Heart right ventricle (tissue), 16 donors: ENCODE results near the gene DGLUCY. TPM values are rescaled to one million over a fixed set of nuclear protein-coding genes. Genes with fewer than 3 reads are reported as not detected.
A peak's percentile ranks its signal among the peaks of the same experiment; 100 is the strongest.

ENCODE experiments used
- ATAC-seq, 8 donors: fragments of 200-7000 bp; cut with Tn5 transposase; one replicate each; pipeline ENCODE4 v1.9.1; 2020; ENCODE audit warnings: mild to moderate bottlenecking in 8 of 8, moderate library complexity in 8 of 8, moderate number of reproducible peaks in 1 of 8
- DNase-seq, 2 donors: peaks; one replicate each; pipeline ENCODE4 v3.0.0-alpha.2; 2020
- H3K27ac ChIP-seq, 10 donors: fragments of 200-600 bp; sonication (generic) in 2 of 10; one replicate each; pipeline versions ENCODE4 v1.5.0 to v1.8.0; 2020 to 2022; ENCODE audit warnings: mild to moderate bottlenecking in 3 of 10
- H3K27me3 ChIP-seq, 7 donors: fragments of 200-600 bp; one replicate each; pipeline ENCODE4 v1.8.0; 2021 to 2022; ENCODE audit warnings: mild to moderate bottlenecking in 2 of 7
- H3K36me3 ChIP-seq, 9 donors: fragments of 200-600 bp; sonication (generic) in 1 of 9; one replicate each; pipeline versions ENCODE4 v1.5.0 to v1.8.0; 2020 to 2022; ENCODE audit warnings: mild to moderate bottlenecking in 2 of 9
- H3K4me1 ChIP-seq, 9 donors: fragments of 200-600 bp; sonication (generic) in 1 of 9; one replicate each; pipeline versions ENCODE4 v1.5.0 to v1.8.0; 2020 to 2022; ENCODE audit warnings: mild to moderate bottlenecking in 4 of 9
- H3K4me3 ChIP-seq, 10 donors: fragments of 200-600 bp; sonication (generic) in 2 of 10; one replicate each; pipeline versions ENCODE4 v1.5.0 to v1.8.0; 2020 to 2022; ENCODE audit warnings: mild to moderate bottlenecking in 7 of 10, moderate library complexity in 2 of 10
- H3K9me3 ChIP-seq, 11 donors: fragments of 200-600 bp in 10 of 11; sonication (generic) in 2 of 11; one replicate each; pipeline versions ENCODE4 v1.5.0 to v1.8.0; 2013 to 2022; ENCODE audit warnings: mild to moderate bottlenecking in 2 of 11, control low read depth in 1 of 11, moderate library complexity in 1 of 11
- WGBS, 2 donors: extraction: QIAGEN DNeasy Blood & Tissue Kit; methylation state at CpG; one replicate each; pipeline ENCODE4 v1.1.7; 2013; ENCODE audit warnings: inconsistent platforms in 1 of 2; 5-methylcytosine and 5-hydroxymethylcytosine counted together
- intact Hi-C, 10 donors: fragments of 100-400 bp; cut with DNase I; formaldehyde crosslinking; loops; one replicate each; pipeline versions ENCODE4 v1.11.1 to v1.14.2; 2022
- polyA plus RNA-seq, 2 donors: library from polyadenylated mRNA; stranded (reverse); fragments of 200-250 nt; gene quantifications; one replicate each; pipeline ENCODE4 v1.2.3, GENCODE V29; 2013
- total RNA-seq, 10 donors: library from RNA; stranded (reverse); fragmentation: NEBNext Ultra II Directional in 3 of 10; extraction: Animal tissue kit (Norgen Biotek cat#: 25700) in 3 of 10; gene quantifications; one replicate each; pipeline versions ENCODE4 v1.2.1 to v1.2.4, GENCODE V29; 2021 to 2023
- TF ChIP-seq, protein P1 (sequence below), 9 donors: fragments of 200-600 bp; sonication (generic) in 2 of 9; IDR thresholded peaks; one replicate each; pipeline versions ENCODE4 v1.5.0 to v1.8.0; 2021 to 2022; ENCODE audit warnings: antibody characterized with exemption in 9 of 9, mild to moderate bottlenecking in 5 of 9, moderate library complexity in 1 of 9
- donor health status: Arrhythmogenic right ventricular cardiomyopathy.
- donor health status: ischemic (EF 13 %, LVEDD 7.1; RV severe dilation, severe dysfunction).
- donor health status: healthy with polysubstance abuse.
- donor health status: DM: no; HTN: yes; CAD: no.
- donor health status: DM: no; HTN: no; CAD: no.
- donor health status: ischemic (EF 25% LVEDD 6.9; RV normal size, moderate dysfunction).
- donor health status: ischemic (EF 25% LVEDD 5.7; RV mildly dilated, moderate dysfunction).
- donor health status: healthy.
- donor health status: DM: yes; HTN: yes; CAD: no.
- donor health status: Ischemic cardiomyopathy.
- donor health status: ischemic (EF 35%, LVEDD 5.7; RV mildly dilated, moderate dysfunction).
- donor health status: nonischemic (EF 11% LVEDD 7.7; RV severe dilation, severe dysfunction).
- donor health status: DM: yes; HTN: yes; CAD: no.
- donor health status: PGD.
- donor health status: ischemic (EF 29% LVEDD 5.4; RV normal size, mild dysfunction).
- donor health status: nonischemic (EF 23%, LVEDD 6.1; RV moderate dilation, normal function).

The DGLUCY gene
- total and polyA plus RNA-seq, 12 donors: 43.5 to 270 (median 201) TPM

DNA sequence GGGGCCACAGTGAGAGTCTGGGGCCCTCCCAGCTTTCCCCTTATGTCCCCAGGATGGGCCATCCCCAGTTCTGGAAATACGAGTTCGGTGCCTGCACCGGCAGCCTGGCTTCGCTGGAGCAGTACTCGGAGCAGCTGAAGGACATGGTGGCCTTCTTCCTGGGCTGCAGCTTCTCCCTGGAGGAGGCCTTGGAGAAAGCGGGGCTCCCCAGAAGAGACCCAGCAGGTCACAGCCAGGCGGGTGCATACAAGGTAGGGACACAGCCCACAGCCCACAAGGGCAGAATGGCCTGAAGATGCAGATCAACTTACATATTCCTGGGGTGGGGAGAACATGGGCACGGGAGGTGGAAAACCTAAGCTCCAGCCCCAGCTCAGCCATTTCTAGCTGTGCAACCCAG lies 56.1 kb downstream of the DGLUCY start:
- intact Hi-C loops: loop anchor here in 8 of 10 donors (5.0 to 10.0 kb wide), 7 partner anchors 33 to 268 kb away; partner anchors contain the start of genes CCDC88C (in 1 of the 8) and RPS6KA5 (in 1 of the 8)
- Histone ChIP-seq H3K9me3 (no peaks in the 10 kb centered on the region), H3K4me3 (no peak overlapping the region), H3K36me3 (peaks cover 0 to 96% (median 32%) of the 10 kb centered on the region in 9 donors), H3K27me3 (no peaks in the 10 kb centered on the region), H3K4me1 (peaks cover 13 to 61% (median 32%) of the 10 kb centered on the region in 9 donors), H3K27ac (peak overlapping the region in 9 of 10 donors; percentile 40 to 84 (median 71))
- DNase-seq (no peak), ATAC-seq (no peak)
- TF ChIP-seq, protein P1, sequence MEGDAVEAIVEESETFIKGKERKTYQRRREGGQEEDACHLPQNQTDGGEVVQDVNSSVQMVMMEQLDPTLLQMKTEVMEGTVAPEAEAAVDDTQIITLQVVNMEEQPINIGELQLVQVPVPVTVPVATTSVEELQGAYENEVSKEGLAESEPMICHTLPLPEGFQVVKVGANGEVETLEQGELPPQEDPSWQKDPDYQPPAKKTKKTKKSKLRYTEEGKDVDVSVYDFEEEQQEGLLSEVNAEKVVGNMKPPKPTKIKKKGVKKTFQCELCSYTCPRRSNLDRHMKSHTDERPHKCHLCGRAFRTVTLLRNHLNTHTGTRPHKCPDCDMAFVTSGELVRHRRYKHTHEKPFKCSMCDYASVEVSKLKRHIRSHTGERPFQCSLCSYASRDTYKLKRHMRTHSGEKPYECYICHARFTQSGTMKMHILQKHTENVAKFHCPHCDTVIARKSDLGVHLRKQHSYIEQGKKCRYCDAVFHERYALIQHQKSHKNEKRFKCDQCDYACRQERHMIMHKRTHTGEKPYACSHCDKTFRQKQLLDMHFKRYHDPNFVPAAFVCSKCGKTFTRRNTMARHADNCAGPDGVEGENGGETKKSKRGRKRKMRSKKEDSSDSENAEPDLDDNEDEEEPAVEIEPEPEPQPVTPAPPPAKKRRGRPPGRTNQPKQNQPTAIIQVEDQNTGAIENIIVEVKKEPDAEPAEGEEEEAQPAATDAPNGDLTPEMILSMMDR (IDR thresholded peaks at IDR 0.05): no peak
- WGBS, 2 donors: 93 to 95% methylated on average over 8 of the region's 8 CpGs

DNA sequence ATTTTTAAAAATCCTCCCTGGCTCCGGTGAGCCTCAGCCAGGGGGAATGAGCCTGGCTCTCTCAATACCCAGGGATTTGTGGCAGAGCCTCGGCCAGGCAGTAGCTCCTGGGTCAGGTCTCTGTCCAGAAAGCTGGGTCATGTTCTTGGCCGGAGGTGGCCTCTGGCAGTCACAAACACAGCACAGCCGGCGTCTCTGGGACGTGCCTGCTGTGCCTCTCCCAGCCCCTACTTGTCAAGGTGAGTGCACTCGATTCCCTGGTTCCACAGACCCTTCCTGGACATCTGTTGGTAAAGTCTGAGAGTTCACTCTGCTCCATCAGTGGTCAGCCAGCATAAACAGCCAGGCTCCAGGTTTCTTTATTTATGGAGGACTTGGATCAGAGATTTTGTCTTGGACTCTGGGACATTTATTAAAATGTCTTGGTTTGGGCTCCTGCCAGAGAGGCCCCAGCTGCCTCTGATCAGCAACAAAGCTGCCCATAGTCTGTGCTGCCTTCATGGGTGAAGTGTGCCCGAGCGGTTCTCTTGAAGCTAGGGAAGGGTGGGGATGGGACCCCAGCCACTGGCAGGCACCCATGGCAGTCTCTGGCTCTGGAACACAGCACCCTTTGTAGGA lies 56.7 kb downstream of the DGLUCY start:
- peaks cover 13 to 55% (median 32%) of the 10 kb centered on the region in 9 donors for H3K4me1 ChIP-seq
- intact Hi-C loops: loop anchor here in 8 of 10 donors (5.0 to 10.0 kb wide), 7 partner anchors 33 to 268 kb away; partner anchors contain the start of genes CCDC88C (in 1 of the 8) and RPS6KA5 (in 1 of the 8)
- no peaks in the 10 kb centered on the region for H3K9me3 ChIP-seq
- DNase-seq (peak in 1 of 2 donors; percentile 48), ATAC-seq (peak in 7 of 8 donors; percentile 21 to 49 (median 37))
- TF ChIP-seq, protein P1 (IDR thresholded peaks at IDR 0.05): no peak
- H3K27me3 ChIP-seq: no peaks in the 10 kb centered on the region
- WGBS, 2 donors: 37 to 47% methylated on average over 9 of the region's 9 CpGs
- peak overlapping the region; percentile 7 to 84 (median 69) for H3K27ac ChIP-seq
- no peak overlapping the region for H3K4me3 ChIP-seq
- peaks cover 0 to 96% (median 32%) of the 10 kb centered on the region in 9 donors for H3K36me3 ChIP-seq

DNA sequence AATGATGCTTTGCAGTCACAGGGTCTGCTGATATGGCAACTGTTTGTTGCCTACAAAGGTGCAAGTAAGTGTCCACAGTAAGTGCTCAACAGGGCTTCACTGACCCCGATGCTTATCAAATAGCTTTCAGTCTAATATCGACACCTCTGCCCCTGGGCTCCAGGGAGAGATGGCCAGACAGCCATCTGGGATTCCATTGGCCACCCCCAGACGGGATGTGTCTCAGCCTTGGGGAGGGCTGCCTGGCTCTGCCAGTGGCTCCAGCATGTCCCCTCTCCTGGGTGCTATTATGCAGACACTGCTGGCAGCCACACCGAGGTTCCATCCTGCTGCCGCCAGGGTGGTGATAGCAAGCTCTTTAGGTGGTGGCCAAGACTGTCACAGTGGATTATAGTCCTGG lies 57.4 kb downstream of the DGLUCY start:
- Histone ChIP-seq H3K27me3 (no peaks in the 10 kb centered on the region), H3K4me3 (no peak overlapping the region), H3K36me3 (peaks cover 0 to 96% (median 33%) of the 10 kb centered on the region in 9 donors), H3K9me3 (no peaks in the 10 kb centered on the region), H3K27ac (peak overlapping the region in 9 of 10 donors; percentile 40 to 84 (median 71)), H3K4me1 (peaks cover 13 to 51% (median 32%) of the 10 kb centered on the region in 9 donors)
- peak; percentile 46 to 91 (median 83) for ATAC-seq
- WGBS, 2 donors: 40 to 50% methylated on average over 5 of the region's 5 CpGs
- DNase-seq: peak; percentile 65 to 69
- TF ChIP-seq, protein P1 (IDR thresholded peaks at IDR 0.05): peak in 4 of 9 donors; percentile 12 to 34 (median 22)
- intact Hi-C loops: loop anchor here in 8 of 10 donors (5.0 to 10.0 kb wide), 7 partner anchors 34 to 269 kb away; partner anchors contain the start of genes CCDC88C (in 1 of the 8) and RPS6KA5 (in 1 of the 8)

GRCh38 chr14:91173221-91173670 lies 59.4 kb downstream of the DGLUCY start:
- Histone ChIP-seq H3K27me3 (no peaks in the 10 kb centered on the region), H3K27ac (peak overlapping the region in 1 of 10 donors; percentile 84), H3K4me1 (peaks cover 13 to 50% (median 32%) of the 10 kb centered on the region in 9 donors), H3K4me3 (no peak overlapping the region), H3K36me3 (peaks cover 0 to 95% (median 33%) of the 10 kb centered on the region in 9 donors), H3K9me3 (no peaks in the 10 kb centered on the region)
- intact Hi-C loops: loop anchor here (1.0 to 10.0 kb wide), 11 partner anchors 36 to 271 kb away; partner anchors contain the start of genes RPS6KA5 (in 3 of the 10) and CCDC88C (in 1 of the 10)
- ATAC-seq: peak; percentile 43 to 72 (median 62)
- peak; percentile 77 to 83 for DNase-seq
- 55 to 57% methylated on average over 10 of the region's 10 CpGs for WGBS, 2 donors
- TF ChIP-seq, protein P1 (IDR thresholded peaks at IDR 0.05): peak; percentile 74 to 95 (median 91)
